Measurements from ENCODE around the gene ANKRD65. TPM values are rescaled to one million over a fixed set of nuclear protein-coding genes. Genes with fewer than 3 reads are reported as not detected.
"Not testable (repeated sequence)": the region's sequence is repeated elsewhere in the genome, so short reads cannot be mapped to it uniquely, and the experiment has no call there.

Gene ANKRD65
- total RNA-seq = 3.2 TPM

DNA sequence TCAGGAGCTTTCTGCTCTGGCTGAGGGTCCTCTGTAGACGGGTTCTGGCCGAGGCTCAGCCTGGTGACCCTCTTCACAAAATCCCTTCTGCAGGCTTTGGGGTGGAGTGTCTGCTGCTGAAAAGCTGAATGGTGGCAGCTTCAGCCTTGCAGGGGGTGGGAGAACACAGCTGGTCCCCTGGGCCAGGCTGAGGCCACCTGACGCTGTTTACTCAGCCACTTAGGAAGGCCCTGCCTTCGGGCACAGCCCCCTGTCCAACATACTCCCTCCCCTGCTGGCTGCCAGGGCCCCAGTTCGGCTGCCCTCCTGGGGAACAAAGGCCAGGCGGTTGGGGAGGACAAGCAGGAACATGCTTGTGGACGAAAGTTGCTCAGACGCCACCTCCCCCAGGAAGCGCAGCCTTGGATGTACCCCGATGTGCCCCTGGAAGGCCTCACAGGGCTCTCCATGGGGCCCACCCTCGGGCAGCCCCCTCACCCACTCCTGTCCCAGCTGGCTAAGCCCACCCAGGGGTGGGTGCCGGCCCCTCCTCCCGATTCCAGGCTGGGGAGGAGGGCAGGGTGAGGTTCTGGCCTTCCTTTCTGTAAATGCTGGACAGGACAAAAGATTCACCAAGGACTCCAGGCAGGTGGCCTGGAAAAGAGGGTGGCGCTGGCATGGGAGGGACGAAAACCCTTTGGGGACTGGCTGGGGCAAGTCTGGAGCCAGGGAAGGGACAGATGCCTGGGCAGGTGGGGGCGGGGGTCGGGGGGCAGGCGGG, at the start of gene ANKRD65:
ANKRD65 (minus strand) TSS at position 130 of the 760 bp plus-strand sequence. CDS start 271 bp downstream, outside the sequence.
- H3K4me1 ChIP-seq = peaks cover 40% of the 10 kb centered on the region
- DNase-seq (ENCODE audit: extremely low spot score in 2 of 2) = no peak
- H3K4me3 ChIP-seq = peak within 1 kb of the TSS; percentile 40 to 56
- no peak for TF ChIP-seq POLR2A (IDR thresholded peaks at IDR 0.05)
- TF ChIP-seq POLR2AphosphoS5 (IDR thresholded peaks at IDR 0.05; ENCODE audit: insufficient read depth in 1 of 2, low read depth in 1 of 2) = no peak
- TF ChIP-seq, protein P1, sequence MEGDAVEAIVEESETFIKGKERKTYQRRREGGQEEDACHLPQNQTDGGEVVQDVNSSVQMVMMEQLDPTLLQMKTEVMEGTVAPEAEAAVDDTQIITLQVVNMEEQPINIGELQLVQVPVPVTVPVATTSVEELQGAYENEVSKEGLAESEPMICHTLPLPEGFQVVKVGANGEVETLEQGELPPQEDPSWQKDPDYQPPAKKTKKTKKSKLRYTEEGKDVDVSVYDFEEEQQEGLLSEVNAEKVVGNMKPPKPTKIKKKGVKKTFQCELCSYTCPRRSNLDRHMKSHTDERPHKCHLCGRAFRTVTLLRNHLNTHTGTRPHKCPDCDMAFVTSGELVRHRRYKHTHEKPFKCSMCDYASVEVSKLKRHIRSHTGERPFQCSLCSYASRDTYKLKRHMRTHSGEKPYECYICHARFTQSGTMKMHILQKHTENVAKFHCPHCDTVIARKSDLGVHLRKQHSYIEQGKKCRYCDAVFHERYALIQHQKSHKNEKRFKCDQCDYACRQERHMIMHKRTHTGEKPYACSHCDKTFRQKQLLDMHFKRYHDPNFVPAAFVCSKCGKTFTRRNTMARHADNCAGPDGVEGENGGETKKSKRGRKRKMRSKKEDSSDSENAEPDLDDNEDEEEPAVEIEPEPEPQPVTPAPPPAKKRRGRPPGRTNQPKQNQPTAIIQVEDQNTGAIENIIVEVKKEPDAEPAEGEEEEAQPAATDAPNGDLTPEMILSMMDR (IDR thresholded peaks at IDR 0.05) = no peak
- intact Hi-C loops (cut with DNase I) = no loop called here
- no peaks in the 10 kb centered on the region for H3K36me3 ChIP-seq
- H3K9me3 ChIP-seq = no peaks in the 10 kb centered on the region
- H3K27ac ChIP-seq = peak within 1 kb of the TSS; percentile 51
- H3K27me3 ChIP-seq = no peaks in the 10 kb centered on the region

DNA sequence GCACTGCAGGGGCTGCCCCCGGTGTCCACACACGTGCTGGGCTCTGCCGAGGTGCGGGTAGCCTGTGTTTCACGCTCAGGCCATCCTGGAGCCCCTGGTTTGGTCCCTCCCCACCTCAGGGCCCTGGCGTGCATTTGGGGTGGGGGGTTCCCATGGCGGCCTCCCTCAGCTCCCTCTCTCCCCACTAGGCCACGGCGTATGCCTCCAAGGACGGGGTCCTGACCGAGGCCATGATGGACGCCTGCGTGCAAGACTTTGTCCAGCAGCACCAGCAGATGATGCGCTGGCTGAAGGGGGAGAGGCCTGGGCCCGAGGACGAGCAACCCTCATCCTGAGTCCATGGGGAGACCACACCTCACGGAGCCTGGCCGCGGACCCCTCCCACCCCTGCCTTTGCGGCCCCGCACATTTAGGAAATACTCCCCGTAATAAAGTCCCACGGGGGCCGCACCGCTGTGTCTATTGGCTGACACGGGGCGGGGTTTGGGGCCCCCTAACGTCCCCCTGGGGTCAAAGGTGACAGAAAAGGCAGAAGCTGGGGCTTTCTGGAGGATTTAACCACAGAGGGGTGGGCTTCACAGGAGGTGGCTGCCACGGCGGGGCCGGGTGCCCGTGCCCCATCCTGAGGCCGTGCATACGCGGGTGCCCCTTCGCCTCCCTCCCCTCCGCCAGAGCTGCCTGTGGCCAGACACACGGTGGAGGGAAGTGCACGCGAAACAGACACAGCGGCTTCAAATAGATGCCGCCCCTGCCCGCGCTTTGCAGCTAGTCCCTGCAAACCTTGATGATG, 47.3 kb upstream of the ANKRD65 start:
- H3K4me3 ChIP-seq; DNase-seq (ENCODE audit: extremely low spot score in 2 of 2); intact Hi-C loops (cut with DNase I); H3K36me3 ChIP-seq; H3K27ac ChIP-seq; H3K9me3 ChIP-seq; H3K27me3 ChIP-seq: not testable (repeated sequence)
- H3K4me1 ChIP-seq = peaks cover 20% of the 10 kb centered on the region

DNA sequence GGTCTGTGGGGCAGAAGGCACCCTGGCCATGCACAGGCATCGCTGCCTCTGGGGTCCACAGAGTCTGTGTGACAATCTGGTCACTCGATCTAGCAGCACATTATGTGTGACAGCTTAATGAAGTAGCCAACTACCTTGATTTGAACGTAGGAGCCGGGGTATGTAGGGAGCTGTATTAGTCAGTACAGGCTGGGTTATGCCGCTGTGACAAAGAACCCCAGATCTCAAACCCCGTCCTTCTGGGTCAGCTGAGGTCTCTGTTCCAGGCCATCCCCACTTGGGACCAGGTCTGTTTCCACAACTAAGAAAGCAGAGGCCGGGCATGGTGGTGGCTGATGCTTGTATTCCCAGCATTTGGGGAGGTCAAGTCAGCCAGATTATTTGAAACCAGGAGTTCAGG, 42.2 kb upstream of the ANKRD65 start:
- intact Hi-C loops (cut with DNase I) = no loop called here
- no peaks in the 10 kb centered on the region for H3K9me3 ChIP-seq
- no peak overlapping the region for H3K27ac ChIP-seq
- H3K36me3 ChIP-seq = no peaks in the 10 kb centered on the region
- no peaks in the 10 kb centered on the region for H3K4me1 ChIP-seq
- TF ChIP-seq, protein P1 (IDR thresholded peaks at IDR 0.05) = no peak
- TF ChIP-seq POLR2AphosphoS5 (IDR thresholded peaks at IDR 0.05; ENCODE audit: insufficient read depth in 1 of 2, low read depth in 1 of 2) = no peak
- TF ChIP-seq POLR2A (IDR thresholded peaks at IDR 0.05) = no peak
- H3K4me3 ChIP-seq = no peak overlapping the region
- no peak for DNase-seq (ENCODE audit: extremely low spot score in 2 of 2)
- no peaks in the 10 kb centered on the region for H3K27me3 ChIP-seq

DNA sequence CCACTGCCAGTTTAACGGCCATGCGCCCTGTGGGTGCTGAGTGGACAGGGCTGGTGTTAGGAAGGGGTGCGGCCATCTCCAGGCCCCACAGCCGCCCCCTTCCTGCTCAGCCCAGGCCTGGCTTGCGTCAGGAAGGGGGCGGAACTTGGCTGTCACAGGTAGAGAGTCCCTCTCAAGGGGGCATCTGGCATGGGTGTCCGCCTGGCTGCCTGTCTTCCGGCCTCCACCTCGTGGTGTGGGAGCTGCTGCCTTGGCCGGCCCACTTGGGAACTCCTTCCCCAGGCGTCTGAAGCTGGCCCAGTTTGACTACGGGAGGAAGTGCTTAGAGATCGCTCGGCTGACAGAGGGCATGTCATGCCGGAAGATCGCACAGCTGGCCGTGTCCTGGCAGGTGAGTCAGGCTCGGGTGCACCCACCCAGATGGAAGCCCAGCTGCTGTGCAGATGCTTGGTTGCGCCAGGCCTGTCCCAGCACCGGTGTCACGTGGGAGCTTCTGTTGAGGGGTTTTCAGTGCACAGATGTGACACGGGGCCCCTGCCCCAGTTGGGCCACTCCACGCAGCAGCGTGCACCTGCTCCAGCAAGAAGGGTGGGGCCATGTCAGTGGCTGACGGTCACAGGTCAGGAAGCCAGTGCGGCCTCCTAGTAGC, 41.4 kb upstream of the ANKRD65 start:
- Histone ChIP-seq H3K27ac (no peak overlapping the region), H3K9me3 (no peaks in the 10 kb centered on the region), H3K27me3 (no peaks in the 10 kb centered on the region), H3K4me1 (no peaks in the 10 kb centered on the region), H3K36me3 (no peaks in the 10 kb centered on the region), H3K4me3 (peak overlapping the region in 1 of 2 donors; percentile 6)
- intact Hi-C loops (cut with DNase I) = no loop called here
- no peak for DNase-seq (ENCODE audit: extremely low spot score in 2 of 2)
- TF ChIP-seq, protein P1 (IDR thresholded peaks at IDR 0.05) = no peak
- TF ChIP-seq POLR2AphosphoS5 (IDR thresholded peaks at IDR 0.05; ENCODE audit: insufficient read depth in 1 of 2, low read depth in 1 of 2) = no peak
- no peak for TF ChIP-seq POLR2A (IDR thresholded peaks at IDR 0.05)

DNA sequence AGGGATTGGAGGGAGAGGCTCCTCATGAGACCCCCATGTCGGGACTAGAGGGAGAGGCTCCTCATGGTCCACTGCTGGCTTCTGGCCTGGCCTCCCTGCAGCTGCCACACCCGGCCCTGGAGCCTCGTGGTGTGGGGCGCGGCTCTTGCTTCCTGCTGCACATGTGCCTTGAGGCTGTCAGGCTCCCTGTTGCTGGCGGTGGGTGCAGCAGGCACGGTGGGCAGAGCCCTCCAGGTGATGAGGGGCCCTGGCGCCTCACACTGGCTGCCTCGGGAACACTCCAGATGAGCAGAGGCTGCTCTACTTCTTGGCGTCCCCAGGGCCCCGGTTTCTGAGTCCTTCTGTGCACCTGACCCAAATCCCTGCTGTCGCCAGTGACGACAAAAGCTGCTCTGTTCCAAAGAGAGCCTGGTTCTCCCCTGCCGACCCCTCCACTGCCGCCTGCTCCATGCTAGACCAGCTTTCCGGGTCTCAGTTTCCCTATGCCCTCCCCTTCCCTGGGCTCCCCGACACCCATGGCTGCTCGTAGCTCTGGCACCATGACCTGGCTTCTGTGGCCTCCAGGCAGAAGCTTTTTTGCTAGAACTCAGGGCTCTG, 40.7 kb upstream of the ANKRD65 start:
- Histone ChIP-seq H3K9me3 (no peaks in the 10 kb centered on the region), H3K27me3 (no peaks in the 10 kb centered on the region), H3K4me3 (peak overlapping the region in 1 of 2 donors; percentile 6), H3K36me3 (no peaks in the 10 kb centered on the region), H3K4me1 (no peaks in the 10 kb centered on the region), H3K27ac (no peak overlapping the region)
- intact Hi-C loops (cut with DNase I) = no loop called here
- TF ChIP-seq, protein P1 (IDR thresholded peaks at IDR 0.05) = no peak
- TF ChIP-seq POLR2A (IDR thresholded peaks at IDR 0.05) (no peak), POLR2AphosphoS5 (IDR thresholded peaks at IDR 0.05; ENCODE audit: insufficient read depth in 1 of 2, low read depth in 1 of 2) (no peak)
- DNase-seq (ENCODE audit: extremely low spot score in 2 of 2) = no peak
